ENCODE results near the gene ANO5. TPM values are rescaled to one million over a fixed set of nuclear protein-coding genes. Genes with fewer than 3 reads are reported as not detected.
"Not testable (repeated sequence)": the region's sequence is repeated elsewhere in the genome, so short reads cannot be mapped to it uniquely, and the experiment has no call there.

The ANO5 gene
- polyA plus RNA-seq, 2 donors: 0.16 to 0.31 TPM

DNA sequence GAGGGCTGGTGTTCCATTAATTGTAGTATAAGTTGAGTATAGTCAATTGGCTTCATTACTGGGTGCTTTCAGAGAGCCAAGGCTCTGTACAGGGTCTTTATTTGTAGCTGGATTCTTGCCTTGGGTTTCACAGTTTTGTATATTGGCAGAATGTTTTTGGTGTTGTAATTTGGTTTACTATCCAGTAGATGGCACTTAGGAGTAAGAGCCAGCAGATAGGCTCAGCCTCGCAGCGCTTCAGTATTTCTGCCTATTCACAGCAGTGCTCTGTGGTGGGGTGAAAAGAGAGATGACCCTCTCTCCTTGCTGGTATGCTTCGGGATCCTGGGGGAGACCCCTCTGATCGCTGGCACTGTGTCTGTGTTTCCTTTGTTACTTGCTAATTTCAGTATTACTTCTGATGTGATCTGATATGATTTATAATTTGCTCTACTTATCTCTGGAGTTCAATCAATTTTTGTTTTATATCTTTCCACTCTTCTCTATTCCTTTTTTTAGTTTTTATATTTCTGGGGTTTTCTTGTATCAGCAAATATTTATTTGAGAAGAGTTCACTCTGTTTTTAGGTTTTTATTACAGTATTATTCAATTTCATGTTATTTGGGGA is 52.2 kb downstream of the ANO5 start:
- 11 to 14% methylated on average over 4 of the region's 4 CpGs for WGBS, 2 donors
- no peaks in the 10 kb centered on the region for H3K27me3 ChIP-seq (ENCODE audit: control insufficient read depth in 1 of 2, insufficient read depth in 2 of 2, low read length in 2 of 2)
- no peaks in the 10 kb centered on the region for H3K9me3 ChIP-seq (ENCODE audit: control insufficient read depth in 2 of 2, insufficient read depth in 1 of 2, low read depth in 1 of 2, low read length in 1 of 2)
- no peaks in the 10 kb centered on the region for H3K36me3 ChIP-seq (ENCODE audit: control insufficient read depth in 2 of 2, insufficient read depth in 2 of 2, low read length in 1 of 2)
- no peaks in the 10 kb centered on the region for H3K4me1 ChIP-seq (ENCODE audit: control insufficient read depth in 2 of 2, insufficient read depth in 2 of 2, low read length in 1 of 2)
- H3K27ac ChIP-seq (ENCODE audit: low read depth in 2 of 2, low read length in 1 of 2): no peak overlapping the region
- H3K4me3 ChIP-seq (ENCODE audit: low read depth in 1 of 2, low read length in 2 of 2): no peak overlapping the region

- Histone ChIP-seq H3K9me3 (ENCODE audit: control insufficient read depth in 2 of 2, insufficient read depth in 1 of 2, low read depth in 1 of 2, low read length in 1 of 2) (no peaks in the 10 kb centered on the region), H3K4me1 (ENCODE audit: control insufficient read depth in 2 of 2, insufficient read depth in 2 of 2, low read length in 1 of 2) (no peaks in the 10 kb centered on the region), H3K4me3 (ENCODE audit: low read depth in 1 of 2, low read length in 2 of 2) (no peak overlapping the region), H3K27ac (ENCODE audit: low read depth in 2 of 2, low read length in 1 of 2) (no peak overlapping the region), H3K27me3 (ENCODE audit: control insufficient read depth in 1 of 2, insufficient read depth in 2 of 2, low read length in 2 of 2) (no peaks in the 10 kb centered on the region), H3K36me3 (ENCODE audit: control insufficient read depth in 2 of 2, insufficient read depth in 2 of 2, low read length in 1 of 2) (no peaks in the 10 kb centered on the region)
- 82 to 93% methylated on average over 1 of the region's 1 CpG for WGBS, 2 donors
These were observed 54.1 kb downstream of the ANO5 start for GRCh38 chr11:22246992-22247391.

GRCh38 chr11:22249871-22250270 is 57.0 kb downstream of the ANO5 start:
- no peaks in the 10 kb centered on the region for H3K9me3 ChIP-seq (ENCODE audit: control insufficient read depth in 2 of 2, insufficient read depth in 1 of 2, low read depth in 1 of 2, low read length in 1 of 2)

DNA sequence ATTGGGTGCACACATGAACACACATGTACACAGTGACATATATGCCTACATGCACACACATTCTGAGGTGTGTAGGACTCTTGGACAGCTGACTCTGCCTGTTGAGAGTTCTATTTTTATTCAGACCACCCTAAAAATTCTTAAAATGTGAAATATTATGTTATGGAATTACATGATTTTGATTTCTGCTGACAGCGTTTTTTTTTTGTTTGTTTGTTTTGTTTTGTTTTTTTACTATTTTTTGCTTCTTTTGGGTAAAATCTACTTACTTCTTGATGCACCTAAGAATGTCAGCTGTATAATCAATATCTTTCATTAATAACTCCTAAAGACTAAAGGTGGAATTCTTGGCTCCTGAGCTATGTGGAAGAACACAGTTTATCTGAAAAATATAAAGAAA is 64.0 kb downstream of the ANO5 start:
- WGBS, 2 donors: 84 to 92% methylated on average over 1 of the region's 1 CpG
- Histone ChIP-seq H3K27me3 (ENCODE audit: control insufficient read depth in 1 of 2, insufficient read depth in 2 of 2, low read length in 2 of 2) (no peaks in the 10 kb centered on the region), H3K4me3 (ENCODE audit: low read depth in 1 of 2, low read length in 2 of 2) (no peak overlapping the region), H3K9me3 (ENCODE audit: control insufficient read depth in 2 of 2, insufficient read depth in 1 of 2, low read depth in 1 of 2, low read length in 1 of 2) (no peaks in the 10 kb centered on the region), H3K27ac (ENCODE audit: low read depth in 2 of 2, low read length in 1 of 2) (no peak overlapping the region), H3K36me3 (ENCODE audit: control insufficient read depth in 2 of 2, insufficient read depth in 2 of 2, low read length in 1 of 2) (no peaks in the 10 kb centered on the region), H3K4me1 (ENCODE audit: control insufficient read depth in 2 of 2, insufficient read depth in 2 of 2, low read length in 1 of 2) (no peaks in the 10 kb centered on the region)

More at GRCh38 chr11:22249871-22250270, 57.0 kb downstream of the ANO5 start:
- Histone ChIP-seq H3K4me3 (ENCODE audit: low read depth in 1 of 2, low read length in 2 of 2) (no peak overlapping the region), H3K36me3 (ENCODE audit: control insufficient read depth in 2 of 2, insufficient read depth in 2 of 2, low read length in 1 of 2) (no peaks in the 10 kb centered on the region), H3K27ac (ENCODE audit: low read depth in 2 of 2, low read length in 1 of 2) (no peak overlapping the region), H3K4me1 (ENCODE audit: control insufficient read depth in 2 of 2, insufficient read depth in 2 of 2, low read length in 1 of 2) (no peaks in the 10 kb centered on the region), H3K27me3 (ENCODE audit: control insufficient read depth in 1 of 2, insufficient read depth in 2 of 2, low read length in 2 of 2) (no peaks in the 10 kb centered on the region)
- WGBS, 2 donors: 68 to 69% methylated on average over 1 of the region's 1 CpG

- H3K4me1 ChIP-seq (ENCODE audit: control insufficient read depth in 2 of 2, insufficient read depth in 2 of 2, low read length in 1 of 2): no peaks in the 10 kb centered on the region
- no peak overlapping the region for H3K27ac ChIP-seq (ENCODE audit: low read depth in 2 of 2, low read length in 1 of 2)
- no peaks in the 10 kb centered on the region for H3K27me3 ChIP-seq (ENCODE audit: control insufficient read depth in 1 of 2, insufficient read depth in 2 of 2, low read length in 2 of 2)
- H3K9me3 ChIP-seq (ENCODE audit: control insufficient read depth in 2 of 2, insufficient read depth in 1 of 2, low read depth in 1 of 2, low read length in 1 of 2): no peaks in the 10 kb centered on the region
- H3K4me3 ChIP-seq (ENCODE audit: low read depth in 1 of 2, low read length in 2 of 2): no peak overlapping the region
- 86 to 88% methylated on average over 2 of the region's 2 CpGs for WGBS, 2 donors
- no peaks in the 10 kb centered on the region for H3K36me3 ChIP-seq (ENCODE audit: control insufficient read depth in 2 of 2, insufficient read depth in 2 of 2, low read length in 1 of 2)
These were observed 70.7 kb downstream of the ANO5 start for GRCh38 chr11:22263613-22264012.

DNA sequence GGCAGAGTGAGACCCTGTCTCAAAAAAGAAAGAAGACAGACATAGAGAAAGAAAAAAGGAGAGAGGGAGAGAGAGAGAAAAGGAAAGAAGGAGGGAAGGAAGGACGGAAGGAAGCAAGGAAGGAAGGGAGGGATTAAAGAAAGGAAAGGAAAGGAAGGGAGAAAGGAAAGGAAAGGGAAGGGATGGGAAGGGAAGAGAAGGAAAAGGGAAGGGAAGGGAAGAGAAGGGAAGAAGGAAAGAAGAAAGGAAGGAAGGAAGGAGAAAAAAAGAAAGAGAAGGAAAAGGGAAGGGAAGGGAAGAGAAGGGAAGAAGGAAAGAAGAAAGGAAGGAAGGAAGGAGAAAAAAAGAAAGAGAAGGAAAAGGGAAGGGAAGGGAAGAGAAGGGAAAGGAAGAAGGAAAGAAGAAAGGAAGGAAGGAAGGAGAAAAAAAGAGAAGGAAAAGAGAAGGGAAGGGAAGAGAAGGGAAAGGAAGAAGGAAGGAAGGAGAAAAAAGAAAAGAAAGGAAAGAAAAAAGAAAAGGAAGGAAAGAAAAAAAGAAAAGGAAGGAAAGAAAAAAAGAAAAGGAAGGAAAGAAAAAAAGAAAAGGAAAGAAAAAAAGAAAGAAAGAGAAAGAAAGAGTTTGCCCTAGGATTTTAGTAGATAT is 76.2 kb downstream of the ANO5 start:
- not testable (repeated sequence) for H3K4me1 ChIP-seq (ENCODE audit: control insufficient read depth in 2 of 2, insufficient read depth in 2 of 2, low read length in 1 of 2); H3K27ac ChIP-seq (ENCODE audit: low read depth in 2 of 2, low read length in 1 of 2); H3K36me3 ChIP-seq (ENCODE audit: control insufficient read depth in 2 of 2, insufficient read depth in 2 of 2, low read length in 1 of 2); H3K9me3 ChIP-seq (ENCODE audit: control insufficient read depth in 2 of 2, insufficient read depth in 1 of 2, low read depth in 1 of 2, low read length in 1 of 2); H3K4me3 ChIP-seq (ENCODE audit: low read depth in 1 of 2, low read length in 2 of 2); H3K27me3 ChIP-seq (ENCODE audit: control insufficient read depth in 1 of 2, insufficient read depth in 2 of 2, low read length in 2 of 2)
- WGBS, 2 donors: 82 to 91% methylated on average over 1 of the region's 1 CpG

DNA sequence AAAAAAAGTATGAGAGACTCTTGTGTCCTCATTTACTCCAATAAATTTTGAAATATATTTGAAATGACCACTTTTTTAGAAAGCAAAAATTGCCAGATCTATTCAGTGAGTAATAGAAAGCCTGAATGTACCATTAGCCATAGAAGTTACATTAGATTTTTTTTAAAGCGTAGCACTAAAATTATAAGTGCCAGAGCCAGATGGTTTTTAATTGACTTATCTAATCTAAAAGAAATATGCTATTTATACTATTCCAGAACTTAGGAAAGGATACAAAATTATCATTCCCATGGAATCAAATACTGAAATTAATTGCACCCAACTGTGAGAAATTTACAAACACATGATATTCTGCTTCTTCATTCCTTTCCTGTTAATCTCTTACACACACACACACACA is 80.9 kb downstream of the ANO5 start:
- Histone ChIP-seq H3K9me3 (ENCODE audit: control insufficient read depth in 2 of 2, insufficient read depth in 1 of 2, low read depth in 1 of 2, low read length in 1 of 2) (no peaks in the 10 kb centered on the region), H3K4me3 (ENCODE audit: low read depth in 1 of 2, low read length in 2 of 2) (no peak overlapping the region), H3K36me3 (ENCODE audit: control insufficient read depth in 2 of 2, insufficient read depth in 2 of 2, low read length in 1 of 2) (no peaks in the 10 kb centered on the region), H3K4me1 (ENCODE audit: control insufficient read depth in 2 of 2, insufficient read depth in 2 of 2, low read length in 1 of 2) (no peaks in the 10 kb centered on the region), H3K27me3 (ENCODE audit: control insufficient read depth in 1 of 2, insufficient read depth in 2 of 2, low read length in 2 of 2) (no peaks in the 10 kb centered on the region), H3K27ac (ENCODE audit: low read depth in 2 of 2, low read length in 1 of 2) (no peak overlapping the region)
- 96% methylated on average over 1 of the region's 1 CpG for WGBS, 2 donors

DNA sequence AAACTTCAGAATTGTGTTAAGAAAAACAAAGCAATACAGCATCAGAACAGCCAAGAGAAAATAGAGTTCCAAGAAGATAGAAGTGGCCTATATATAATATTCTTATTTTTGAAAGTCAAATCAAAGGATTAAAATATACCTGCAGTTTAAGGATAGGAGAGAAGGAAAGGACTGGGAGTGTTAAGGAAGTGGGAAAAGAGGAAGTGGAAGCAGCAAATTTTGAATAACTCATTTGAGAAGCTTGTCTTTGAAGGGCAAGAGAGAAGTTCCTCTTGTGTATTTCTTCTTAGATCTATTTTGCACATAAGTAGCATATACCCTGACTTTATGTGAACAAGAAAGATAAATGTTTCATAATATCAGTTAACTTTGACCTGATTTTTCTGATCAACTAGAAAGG is 82.7 kb downstream of the ANO5 start:
- Histone ChIP-seq H3K36me3 (ENCODE audit: control insufficient read depth in 2 of 2, insufficient read depth in 2 of 2, low read length in 1 of 2) (no peaks in the 10 kb centered on the region), H3K27ac (ENCODE audit: low read depth in 2 of 2, low read length in 1 of 2) (no peak overlapping the region), H3K27me3 (ENCODE audit: control insufficient read depth in 1 of 2, insufficient read depth in 2 of 2, low read length in 2 of 2) (no peaks in the 10 kb centered on the region), H3K4me1 (ENCODE audit: control insufficient read depth in 2 of 2, insufficient read depth in 2 of 2, low read length in 1 of 2) (no peaks in the 10 kb centered on the region), H3K9me3 (ENCODE audit: control insufficient read depth in 2 of 2, insufficient read depth in 1 of 2, low read depth in 1 of 2, low read length in 1 of 2) (no peaks in the 10 kb centered on the region), H3K4me3 (ENCODE audit: low read depth in 1 of 2, low read length in 2 of 2) (no peak overlapping the region)

DNA sequence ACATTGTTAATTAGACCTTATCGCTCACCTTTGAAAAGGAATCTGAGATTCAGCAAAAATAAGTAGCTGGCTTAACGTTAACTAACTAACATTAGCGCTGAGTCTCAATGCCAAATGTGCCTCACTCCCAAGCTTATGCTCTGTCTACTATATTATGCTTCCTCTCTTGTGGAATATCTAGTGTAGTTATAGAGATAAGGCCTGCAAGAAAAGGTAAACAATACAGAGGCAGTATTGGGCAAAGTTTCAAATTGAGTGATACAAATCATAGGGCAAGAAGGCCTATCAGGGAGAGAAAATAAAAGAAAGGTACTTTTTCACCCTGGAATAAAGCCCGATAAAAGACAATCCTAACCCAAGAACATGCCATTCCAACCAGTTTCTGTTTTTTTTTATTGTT is 83.7 kb downstream of the ANO5 start:
- 75 to 90% methylated on average over 4 of the region's 4 CpGs for WGBS, 2 donors
- Histone ChIP-seq H3K36me3 (ENCODE audit: control insufficient read depth in 2 of 2, insufficient read depth in 2 of 2, low read length in 1 of 2) (no peaks in the 10 kb centered on the region), H3K27ac (ENCODE audit: low read depth in 2 of 2, low read length in 1 of 2) (no peak overlapping the region), H3K4me3 (ENCODE audit: low read depth in 1 of 2, low read length in 2 of 2) (no peak overlapping the region), H3K4me1 (ENCODE audit: control insufficient read depth in 2 of 2, insufficient read depth in 2 of 2, low read length in 1 of 2) (no peaks in the 10 kb centered on the region), H3K9me3 (ENCODE audit: control insufficient read depth in 2 of 2, insufficient read depth in 1 of 2, low read depth in 1 of 2, low read length in 1 of 2) (no peaks in the 10 kb centered on the region), H3K27me3 (ENCODE audit: control insufficient read depth in 1 of 2, insufficient read depth in 2 of 2, low read length in 2 of 2) (no peaks in the 10 kb centered on the region)

DNA sequence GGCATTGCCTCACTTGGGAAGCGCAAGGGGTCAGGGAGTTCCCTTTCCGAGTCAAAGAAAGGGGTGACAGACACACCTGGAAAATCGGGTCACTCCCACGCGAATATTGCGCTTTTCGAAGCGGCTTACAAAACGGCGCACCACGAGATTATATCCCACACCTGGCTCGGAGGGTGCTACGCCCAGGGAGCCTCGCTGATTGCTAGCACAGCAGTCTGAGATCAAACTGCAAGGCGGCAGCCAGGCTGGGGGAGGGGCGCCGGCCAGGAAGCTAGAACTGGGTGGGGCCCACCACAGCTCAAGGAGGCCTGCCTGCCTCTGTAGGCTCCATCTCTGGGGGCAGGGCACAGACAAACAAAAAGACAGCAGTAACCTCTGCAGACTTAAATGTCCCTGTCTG is 92.1 kb downstream of the ANO5 start:
- H3K4me1 ChIP-seq (ENCODE audit: control insufficient read depth in 2 of 2, insufficient read depth in 2 of 2, low read length in 1 of 2); H3K27me3 ChIP-seq (ENCODE audit: control insufficient read depth in 1 of 2, insufficient read depth in 2 of 2, low read length in 2 of 2); H3K27ac ChIP-seq (ENCODE audit: low read depth in 2 of 2, low read length in 1 of 2); H3K9me3 ChIP-seq (ENCODE audit: control insufficient read depth in 2 of 2, insufficient read depth in 1 of 2, low read depth in 1 of 2, low read length in 1 of 2); H3K36me3 ChIP-seq (ENCODE audit: control insufficient read depth in 2 of 2, insufficient read depth in 2 of 2, low read length in 1 of 2); H3K4me3 ChIP-seq (ENCODE audit: low read depth in 1 of 2, low read length in 2 of 2): not testable (repeated sequence)
- 90% methylated on average over 17 of the region's 17 CpGs for WGBS, 2 donors
